ENCODE measurements around the gene GPX1.

- TF ChIP-seq POLR2AphosphoS5 (IDR thresholded peaks at IDR 0.05; ENCODE audit: low read depth, low read length) (no peak), SIN3A (IDR thresholded peaks at IDR 0.05; ENCODE audit: borderline replicate concordance, insufficient read depth, low read length) (no peak), REST (IDR thresholded peaks at IDR 0.05; ENCODE audit: insufficient read depth in 1 of 2, low read depth in 2 of 2, low read length in 2 of 2) (no peak), TAF1 (IDR thresholded peaks at IDR 0.05; ENCODE audit: borderline replicate concordance, insufficient read depth, low read length) (no peak), FOXP2 (optimal IDR thresholded peaks at IDR 0.05; ENCODE audit: borderline replicate concordance, extremely low read depth, extremely low read length, insufficient read depth) (no peak)
Measured at GRCh38 chr3:49339581-49339940, 18.6 kb downstream of the GPX1 start.

Data from PFSK-1 (cell line).